ENCODE measurements around the gene TSC22D3.

- TF ChIP-seq TSHZ2 (CRISPR knock-in tag; IDR thresholded peaks at IDR 0.05) (no peak), ZNF70 (CRISPR knock-in tag; IDR thresholded peaks at IDR 0.05) (no peak), CSDC2 (CRISPR knock-in tag; IDR thresholded peaks at IDR 0.05) (no peak), ZC3H10 (CRISPR knock-in tag; IDR thresholded peaks at IDR 0.05) (no peak), ESRRG (CRISPR knock-in tag; IDR thresholded peaks at IDR 0.05) (no peak), ISL1 (CRISPR knock-in tag; IDR thresholded peaks at IDR 0.05) (no peak), ZNF8 (CRISPR knock-in tag; IDR thresholded peaks at IDR 0.05) (no peak), ZFP30 (CRISPR knock-in tag; IDR thresholded peaks at IDR 0.05) (no peak)
- TF ChIP-seq, protein P1, sequence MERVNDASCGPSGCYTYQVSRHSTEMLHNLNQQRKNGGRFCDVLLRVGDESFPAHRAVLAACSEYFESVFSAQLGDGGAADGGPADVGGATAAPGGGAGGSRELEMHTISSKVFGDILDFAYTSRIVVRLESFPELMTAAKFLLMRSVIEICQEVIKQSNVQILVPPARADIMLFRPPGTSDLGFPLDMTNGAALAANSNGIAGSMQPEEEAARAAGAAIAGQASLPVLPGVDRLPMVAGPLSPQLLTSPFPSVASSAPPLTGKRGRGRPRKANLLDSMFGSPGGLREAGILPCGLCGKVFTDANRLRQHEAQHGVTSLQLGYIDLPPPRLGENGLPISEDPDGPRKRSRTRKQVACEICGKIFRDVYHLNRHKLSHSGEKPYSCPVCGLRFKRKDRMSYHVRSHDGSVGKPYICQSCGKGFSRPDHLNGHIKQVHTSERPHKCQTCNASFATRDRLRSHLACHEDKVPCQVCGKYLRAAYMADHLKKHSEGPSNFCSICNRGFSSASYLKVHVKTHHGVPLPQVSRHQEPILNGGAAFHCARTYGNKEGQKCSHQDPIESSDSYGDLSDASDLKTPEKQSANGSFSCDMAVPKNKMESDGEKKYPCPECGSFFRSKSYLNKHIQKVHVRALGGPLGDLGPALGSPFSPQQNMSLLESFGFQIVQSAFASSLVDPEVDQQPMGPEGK (CRISPR knock-in tag; IDR thresholded peaks at IDR 0.05; ENCODE audit: borderline replicate concordance): no peak
These were observed 27.1 kb downstream of the TSC22D3 start for GRCh38 chrX:107748506-107748905.
